ENCODE data around the gene C1orf52. TPM values are rescaled to one million over a fixed set of nuclear protein-coding genes. Genes with fewer than 3 reads are reported as not detected.
A peak's percentile ranks its signal among the peaks of the same experiment; 100 is the strongest.

C1orf52 gene
- total RNA-seq, 1 experiment from 2014 or later: 44.5 TPM

DNA sequence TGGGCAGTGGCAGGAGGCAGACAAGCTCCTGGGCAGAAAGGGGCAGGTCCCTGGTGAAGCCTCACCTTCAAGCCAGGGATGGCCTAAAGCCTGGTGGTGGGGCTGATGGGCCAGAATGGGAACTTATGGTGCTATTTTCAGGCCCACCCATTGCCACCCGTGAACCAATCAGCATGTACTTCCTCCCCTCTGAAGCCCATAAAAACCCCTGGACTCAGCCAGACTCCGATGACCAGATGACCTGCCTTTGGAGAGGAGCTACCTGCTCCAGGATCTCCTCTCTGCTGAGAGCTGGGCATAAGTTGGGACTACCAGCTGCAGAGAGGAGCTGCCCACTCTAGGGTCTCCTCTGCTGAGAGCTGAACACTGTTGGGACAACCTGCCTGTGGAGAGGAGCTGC, 24.7 kb upstream of the C1orf52 start (continued):
- TF ChIP-seq ATF1 (CRISPR knock-in tag; IDR thresholded peaks at IDR 0.05) (no peak), MYBL2 (CRISPR knock-in tag; IDR thresholded peaks at IDR 0.05) (no peak), GRHL2 (CRISPR knock-in tag; IDR thresholded peaks at IDR 0.05; ENCODE audit: insufficient replicate concordance, severe bottlenecking) (no peak), GABPB1 (CRISPR knock-in tag; IDR thresholded peaks at IDR 0.05) (no peak), ZNF423 (CRISPR knock-in tag; IDR thresholded peaks at IDR 0.05) (no peak)
- TF ChIP-seq, protein P1, sequence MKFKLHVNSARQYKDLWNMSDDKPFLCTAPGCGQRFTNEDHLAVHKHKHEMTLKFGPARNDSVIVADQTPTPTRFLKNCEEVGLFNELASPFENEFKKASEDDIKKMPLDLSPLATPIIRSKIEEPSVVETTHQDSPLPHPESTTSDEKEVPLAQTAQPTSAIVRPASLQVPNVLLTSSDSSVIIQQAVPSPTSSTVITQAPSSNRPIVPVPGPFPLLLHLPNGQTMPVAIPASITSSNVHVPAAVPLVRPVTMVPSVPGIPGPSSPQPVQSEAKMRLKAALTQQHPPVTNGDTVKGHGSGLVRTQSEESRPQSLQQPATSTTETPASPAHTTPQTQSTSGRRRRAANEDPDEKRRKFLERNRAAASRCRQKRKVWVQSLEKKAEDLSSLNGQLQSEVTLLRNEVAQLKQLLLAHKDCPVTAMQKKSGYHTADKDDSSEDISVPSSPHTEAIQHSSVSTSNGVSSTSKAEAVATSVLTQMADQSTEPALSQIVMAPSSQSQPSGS (CRISPR knock-in tag; IDR thresholded peaks at IDR 0.05; ENCODE audit: borderline replicate concordance, low read depth): no peak

DNA sequence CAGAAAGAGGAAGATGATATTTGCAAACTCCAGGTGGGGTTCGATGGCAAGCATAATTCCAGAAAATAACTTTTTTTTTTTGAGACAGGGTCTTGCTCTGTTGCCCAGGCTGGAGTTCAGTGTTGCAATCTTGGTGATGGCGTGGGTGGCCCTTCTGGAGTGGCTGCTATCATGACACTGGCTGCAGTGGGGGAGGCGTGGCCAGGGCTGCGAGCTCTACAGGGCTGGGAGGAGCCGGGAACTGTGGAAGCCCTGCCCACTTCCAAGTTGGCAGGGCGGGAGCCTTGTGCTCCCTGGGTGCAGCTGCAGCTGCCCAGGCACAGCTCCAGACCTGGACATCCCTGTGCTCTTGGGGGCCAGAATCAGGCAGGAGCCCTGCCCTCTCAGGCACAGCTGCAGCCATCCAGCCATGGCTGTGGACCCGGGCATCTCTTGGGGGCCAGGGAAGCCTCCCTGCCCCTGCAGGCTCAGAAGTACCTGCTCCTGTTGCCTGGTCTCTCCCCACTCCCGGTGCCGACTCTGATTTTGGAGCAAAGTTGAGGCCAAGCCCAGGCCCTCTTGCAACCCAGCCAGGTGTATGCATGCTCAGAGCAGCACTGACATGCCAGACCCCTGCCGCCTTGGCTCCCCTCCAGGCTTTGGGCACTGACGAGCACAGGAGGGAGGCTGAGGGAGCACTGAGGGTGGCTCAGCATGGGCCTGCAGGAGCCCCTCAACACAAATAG, 24.2 kb upstream of the C1orf52 start:
- DNase-seq (ENCODE audit: low spot score): peak; percentile 39
- Mint-ChIP-seq H3K4me1 (peaks cover 28% of the 10 kb centered on the region), H3K27ac (no peak overlapping the region), H3K36me3 (no peaks in the 10 kb centered on the region), H3K4me3 (no peak overlapping the region), H3K27me3 (ENCODE audit: low read depth) (no peaks in the 10 kb centered on the region), H3K9me3 (no peaks in the 10 kb centered on the region)
- TF ChIP-seq FOXP1 (CRISPR knock-in tag; IDR thresholded peaks at IDR 0.05; ENCODE audit: borderline replicate concordance): no peak
- TF ChIP-seq ZNF121 (CRISPR knock-in tag; IDR thresholded peaks at IDR 0.05): peak; percentile 90
- ChIA-PET CTCF (interaction anchor here (0.6 to 1.6 kb wide), 13 partner anchors 10 to 1040 kb away, joined by 3 to 6 read pairs (median 3); partner anchors contain the start of gene C1orf52), POLR2A (no interaction called here)
- ATAC-seq: peak; percentile 70

DNA sequence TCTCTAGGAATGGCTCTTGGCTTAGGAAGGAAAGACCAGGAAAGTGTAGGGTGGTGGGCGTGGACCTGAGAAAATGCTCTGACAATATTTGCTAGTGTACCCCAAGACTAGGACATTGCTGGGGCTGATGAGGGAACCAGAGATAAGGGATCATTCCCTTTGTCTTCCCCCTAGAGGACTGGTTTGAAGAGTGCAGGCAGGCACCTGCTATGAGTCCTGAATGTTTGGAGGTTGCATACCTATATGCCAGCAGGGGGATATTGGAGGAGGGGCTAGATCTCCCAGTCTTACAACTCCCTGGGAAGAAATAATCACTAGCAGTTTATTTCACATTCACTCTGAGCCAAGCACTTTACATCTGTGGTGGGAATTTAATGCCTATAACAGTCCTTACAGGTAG, 23.0 kb upstream of the C1orf52 start:
- Mint-ChIP-seq H3K4me1 (peaks cover 28% of the 10 kb centered on the region), H3K9me3 (no peaks in the 10 kb centered on the region), H3K4me3 (no peak overlapping the region), H3K27ac (no peak overlapping the region), H3K36me3 (no peaks in the 10 kb centered on the region), H3K27me3 (ENCODE audit: low read depth) (no peaks in the 10 kb centered on the region)
- no peak for TF ChIP-seq ZNF138 (CRISPR knock-in tag; conservative IDR thresholded peaks at IDR 0.05)
- TF ChIP-seq, protein P2, sequence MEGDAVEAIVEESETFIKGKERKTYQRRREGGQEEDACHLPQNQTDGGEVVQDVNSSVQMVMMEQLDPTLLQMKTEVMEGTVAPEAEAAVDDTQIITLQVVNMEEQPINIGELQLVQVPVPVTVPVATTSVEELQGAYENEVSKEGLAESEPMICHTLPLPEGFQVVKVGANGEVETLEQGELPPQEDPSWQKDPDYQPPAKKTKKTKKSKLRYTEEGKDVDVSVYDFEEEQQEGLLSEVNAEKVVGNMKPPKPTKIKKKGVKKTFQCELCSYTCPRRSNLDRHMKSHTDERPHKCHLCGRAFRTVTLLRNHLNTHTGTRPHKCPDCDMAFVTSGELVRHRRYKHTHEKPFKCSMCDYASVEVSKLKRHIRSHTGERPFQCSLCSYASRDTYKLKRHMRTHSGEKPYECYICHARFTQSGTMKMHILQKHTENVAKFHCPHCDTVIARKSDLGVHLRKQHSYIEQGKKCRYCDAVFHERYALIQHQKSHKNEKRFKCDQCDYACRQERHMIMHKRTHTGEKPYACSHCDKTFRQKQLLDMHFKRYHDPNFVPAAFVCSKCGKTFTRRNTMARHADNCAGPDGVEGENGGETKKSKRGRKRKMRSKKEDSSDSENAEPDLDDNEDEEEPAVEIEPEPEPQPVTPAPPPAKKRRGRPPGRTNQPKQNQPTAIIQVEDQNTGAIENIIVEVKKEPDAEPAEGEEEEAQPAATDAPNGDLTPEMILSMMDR (IDR thresholded peaks at IDR 0.05): peak; percentile 19; the same call in 1 of the 2 replicates
- POLR2A ChIA-PET: no interaction called here
- CTCF ChIA-PET: interaction anchor here (0.5 to 2.2 kb wide), 4 partner anchors 23 to 780 kb away, joined by 3 to 11 read pairs (median 5); partner anchors contain the start of gene C1orf52
- DNase-seq (ENCODE audit: low spot score): peak; percentile 38
- ATAC-seq: peak; percentile 97

DNA sequence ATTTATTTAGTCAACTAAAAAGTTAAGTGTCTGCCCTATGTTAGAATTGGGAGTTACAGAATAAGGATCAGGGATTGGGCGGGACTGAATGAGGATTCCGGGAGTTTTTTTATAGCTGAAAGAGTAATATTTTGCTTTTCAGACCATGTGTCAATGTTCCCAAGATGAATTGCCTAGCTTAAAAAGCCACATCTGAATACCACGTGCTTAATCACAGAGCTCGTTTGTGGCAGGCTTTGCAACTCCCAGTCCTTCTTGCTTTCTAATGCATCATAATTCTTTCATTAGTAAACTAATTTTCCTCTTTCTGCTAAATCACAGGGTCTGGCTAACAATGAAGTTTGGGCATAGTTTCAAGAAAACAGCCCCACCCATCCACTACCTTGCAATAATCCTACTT, 21.2 kb upstream of the C1orf52 start:
- H3K36me3 Mint-ChIP-seq: no peaks in the 10 kb centered on the region
- CTCF ChIA-PET: interaction anchor here (2.2 kb wide), 1 partner anchor 21 kb away, joined by 11 read pairs; the partner anchor contains the start of gene C1orf52
- TF ChIP-seq PRRX2 (CRISPR knock-in tag; IDR thresholded peaks at IDR 0.05): no peak
- TF ChIP-seq, protein P3, sequence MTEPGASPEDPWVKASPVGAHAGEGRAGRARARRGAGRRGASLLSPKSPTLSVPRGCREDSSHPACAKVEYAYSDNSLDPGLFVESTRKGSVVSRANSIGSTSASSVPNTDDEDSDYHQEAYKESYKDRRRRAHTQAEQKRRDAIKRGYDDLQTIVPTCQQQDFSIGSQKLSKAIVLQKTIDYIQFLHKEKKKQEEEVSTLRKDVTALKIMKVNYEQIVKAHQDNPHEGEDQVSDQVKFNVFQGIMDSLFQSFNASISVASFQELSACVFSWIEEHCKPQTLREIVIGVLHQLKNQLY (CRISPR knock-in tag; IDR thresholded peaks at IDR 0.05): no peak
- TF ChIP-seq, protein P4, sequence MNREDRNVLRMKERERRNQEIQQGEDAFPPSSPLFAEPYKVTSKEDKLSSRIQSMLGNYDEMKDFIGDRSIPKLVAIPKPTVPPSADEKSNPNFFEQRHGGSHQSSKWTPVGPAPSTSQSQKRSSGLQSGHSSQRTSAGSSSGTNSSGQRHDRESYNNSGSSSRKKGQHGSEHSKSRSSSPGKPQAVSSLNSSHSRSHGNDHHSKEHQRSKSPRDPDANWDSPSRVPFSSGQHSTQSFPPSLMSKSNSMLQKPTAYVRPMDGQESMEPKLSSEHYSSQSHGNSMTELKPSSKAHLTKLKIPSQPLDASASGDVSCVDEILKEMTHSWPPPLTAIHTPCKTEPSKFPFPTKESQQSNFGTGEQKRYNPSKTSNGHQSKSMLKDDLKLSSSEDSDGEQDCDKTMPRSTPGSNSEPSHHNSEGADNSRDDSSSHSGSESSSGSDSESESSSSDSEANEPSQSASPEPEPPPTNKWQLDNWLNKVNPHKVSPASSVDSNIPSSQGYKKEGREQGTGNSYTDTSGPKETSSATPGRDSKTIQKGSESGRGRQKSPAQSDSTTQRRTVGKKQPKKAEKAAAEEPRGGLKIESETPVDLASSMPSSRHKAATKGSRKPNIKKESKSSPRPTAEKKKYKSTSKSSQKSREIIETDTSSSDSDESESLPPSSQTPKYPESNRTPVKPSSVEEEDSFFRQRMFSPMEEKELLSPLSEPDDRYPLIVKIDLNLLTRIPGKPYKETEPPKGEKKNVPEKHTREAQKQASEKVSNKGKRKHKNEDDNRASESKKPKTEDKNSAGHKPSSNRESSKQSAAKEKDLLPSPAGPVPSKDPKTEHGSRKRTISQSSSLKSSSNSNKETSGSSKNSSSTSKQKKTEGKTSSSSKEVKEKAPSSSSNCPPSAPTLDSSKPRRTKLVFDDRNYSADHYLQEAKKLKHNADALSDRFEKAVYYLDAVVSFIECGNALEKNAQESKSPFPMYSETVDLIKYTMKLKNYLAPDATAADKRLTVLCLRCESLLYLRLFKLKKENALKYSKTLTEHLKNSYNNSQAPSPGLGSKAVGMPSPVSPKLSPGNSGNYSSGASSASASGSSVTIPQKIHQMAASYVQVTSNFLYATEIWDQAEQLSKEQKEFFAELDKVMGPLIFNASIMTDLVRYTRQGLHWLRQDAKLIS (CRISPR knock-in tag; IDR thresholded peaks at IDR 0.05; ENCODE audit: borderline replicate concordance): no peak
- no peak for TF ChIP-seq MYBL2 (CRISPR knock-in tag; IDR thresholded peaks at IDR 0.05)
- TF ChIP-seq, protein P5, sequence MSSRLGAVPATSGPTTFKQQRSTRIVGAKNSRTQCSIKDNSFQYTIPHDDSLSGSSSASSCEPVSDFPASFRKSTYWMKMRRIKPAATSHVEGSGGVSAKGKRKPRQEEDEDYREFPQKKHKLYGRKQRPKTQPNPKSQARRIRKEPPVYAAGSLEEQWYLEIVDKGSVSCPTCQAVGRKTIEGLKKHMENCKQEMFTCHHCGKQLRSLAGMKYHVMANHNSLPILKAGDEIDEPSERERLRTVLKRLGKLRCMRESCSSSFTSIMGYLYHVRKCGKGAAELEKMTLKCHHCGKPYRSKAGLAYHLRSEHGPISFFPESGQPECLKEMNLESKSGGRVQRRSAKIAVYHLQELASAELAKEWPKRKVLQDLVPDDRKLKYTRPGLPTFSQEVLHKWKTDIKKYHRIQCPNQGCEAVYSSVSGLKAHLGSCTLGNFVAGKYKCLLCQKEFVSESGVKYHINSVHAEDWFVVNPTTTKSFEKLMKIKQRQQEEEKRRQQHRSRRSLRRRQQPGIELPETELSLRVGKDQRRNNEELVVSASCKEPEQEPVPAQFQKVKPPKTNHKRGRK (CRISPR knock-in tag; IDR thresholded peaks at IDR 0.05; ENCODE audit: borderline replicate concordance): no peak
- TF ChIP-seq ELF4 (CRISPR knock-in tag; IDR thresholded peaks at IDR 0.05; ENCODE audit: low read depth): no peak
- no peak for TF ChIP-seq RORB (CRISPR knock-in tag; IDR thresholded peaks at IDR 0.05)
- TF ChIP-seq, protein P6, sequence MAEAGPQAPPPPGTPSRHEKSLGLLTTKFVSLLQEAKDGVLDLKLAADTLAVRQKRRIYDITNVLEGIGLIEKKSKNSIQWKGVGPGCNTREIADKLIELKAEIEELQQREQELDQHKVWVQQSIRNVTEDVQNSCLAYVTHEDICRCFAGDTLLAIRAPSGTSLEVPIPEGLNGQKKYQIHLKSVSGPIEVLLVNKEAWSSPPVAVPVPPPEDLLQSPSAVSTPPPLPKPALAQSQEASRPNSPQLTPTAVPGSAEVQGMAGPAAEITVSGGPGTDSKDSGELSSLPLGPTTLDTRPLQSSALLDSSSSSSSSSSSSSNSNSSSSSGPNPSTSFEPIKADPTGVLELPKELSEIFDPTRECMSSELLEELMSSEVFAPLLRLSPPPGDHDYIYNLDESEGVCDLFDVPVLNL (CRISPR knock-in tag; IDR thresholded peaks at IDR 0.05; ENCODE audit: borderline replicate concordance, low read depth): no peak

More for the DNA sequence above, 21.2 kb upstream of the C1orf52 start:
- Mint-ChIP-seq H3K4me3 (no peak overlapping the region), H3K27me3 (ENCODE audit: low read depth) (no peaks in the 10 kb centered on the region), H3K4me1 (peaks cover 32% of the 10 kb centered on the region), H3K27ac (no peak overlapping the region), H3K9me3 (no peaks in the 10 kb centered on the region)
- no peak for DNase-seq (ENCODE audit: low spot score)
- POLR2A ChIA-PET: no interaction called here
- ATAC-seq: no peak
